ENCODE data around the gene TMEM132A. TPM values are rescaled to one million over a fixed set of nuclear protein-coding genes. Genes with fewer than 3 reads are reported as not detected.

TMEM132A gene
- polyA plus RNA-seq, 1 of the 3 experiments (the other 2 are of a cell fraction) = 66.9 TPM

- TF ChIP-seq FOXJ3 (CRISPR knock-in tag; IDR thresholded peaks at IDR 0.05) (no peak), ZBTB33 (IDR thresholded peaks at IDR 0.05; ENCODE audit: borderline replicate concordance, low read depth) (no peak), RCOR1 (IDR thresholded peaks at IDR 0.05; ENCODE audit: low read length) (no peak), RFX5 (IDR thresholded peaks at IDR 0.05; ENCODE audit: low read length) (no peak), EP300 (IDR thresholded peaks at IDR 0.05; ENCODE audit: borderline replicate concordance in 1 of 2, low read depth in 1 of 2, low read length in 1 of 2) (no peak), GABPA (IDR thresholded peaks at IDR 0.05; ENCODE audit: low read depth) (no peak), FOSL2 (IDR thresholded peaks at IDR 0.05; ENCODE audit: borderline replicate concordance, low read depth) (no peak)
- Histone ChIP-seq H3K79me2 (ENCODE audit: insufficient read depth) (no peaks in the 10 kb centered on the region), H3K9me3 (no peaks in the 10 kb centered on the region), H3K27me3 (ENCODE audit: insufficient read depth) (no peaks in the 10 kb centered on the region; the same call in 1 of the 2 replicates), H2AFZ (ENCODE audit: low read depth) (no peak overlapping the region), H3K4me1 (ENCODE audit: control insufficient read depth in 1 of 2, insufficient read depth in 2 of 2, low read depth in 1 of 2, low read length in 1 of 2) (peaks cover 0 to 13% of the 10 kb centered on the region in 2 experiments; a peak in 1 of 4 replicates), H4K20me1 (ENCODE audit: insufficient read depth) (no peaks in the 10 kb centered on the region), H3K4me2 (no peak overlapping the region), H3F3A (replicated peaks; ENCODE audit: insufficient read depth) (no peaks in the 10 kb centered on the region), H3K27ac (ENCODE audit: low read depth in 2 of 2, low read length in 1 of 2) (no peak overlapping the region), H3K9me2 (no peaks in the 10 kb centered on the region), H3K36me3 (replicated peaks in 1 of 2; ENCODE audit: control insufficient read depth in 1 of 2, insufficient read depth in 2 of 2, low read length in 1 of 2) (no peaks in the 10 kb centered on the region), H3K9ac (no peak overlapping the region), H3K4me3 (ENCODE audit: low read depth in 2 of 2, low read length in 1 of 2) (no peak overlapping the region)
- ChIA-PET POLR2A (no interaction called here), CTCF (interaction anchor here (1.3 to 4.9 kb wide), 3 partner anchors 9 to 147 kb away, joined by 3 to 29 read pairs (median 9); partner anchors contain the start of gene CD6)
- DNase-seq = no peak
- 77% methylated on average over 8 of the region's 8 CpGs for WGBS (ENCODE audit: low lambda C conversion rate)
Measured at GRCh38 chr11:60982184-60982583, 57.9 kb downstream of the TMEM132A start.

- CTCF ChIA-PET = interaction anchor here (1.4 kb wide), 1 partner anchor 14 kb away, joined by 7 read pairs; no protein-coding TSS in a partner anchor
- H3K27ac ChIP-seq (ENCODE audit: low read depth in 2 of 2, low read length in 1 of 2) = no peak overlapping the region
- no peak for DNase-seq
Measured at GRCh38 chr11:60984149-60984548, 59.9 kb downstream of the TMEM132A start.

GRCh38 chr11:60984636-60985035 lies 60.4 kb downstream of the TMEM132A start:
- 52% methylated on average over 4 of the region's 4 CpGs for WGBS (ENCODE audit: low lambda C conversion rate)
- DNase-seq = no peak
- H3K4me3 ChIP-seq (ENCODE audit: low read depth in 2 of 2, low read length in 1 of 2) = no peak overlapping the region
- no peaks in the 10 kb centered on the region for H3K9me2 ChIP-seq
- no peaks in the 10 kb centered on the region for H4K20me1 ChIP-seq (ENCODE audit: insufficient read depth)
- no peaks in the 10 kb centered on the region for H3K36me3 ChIP-seq (replicated peaks in 1 of 2; ENCODE audit: control insufficient read depth in 1 of 2, insufficient read depth in 2 of 2, low read length in 1 of 2)
- H3K27me3 ChIP-seq (ENCODE audit: insufficient read depth) = no peaks in the 10 kb centered on the region; the same call in 1 of the 2 replicates
- no peak overlapping the region for H3K9ac ChIP-seq
- no peaks in the 10 kb centered on the region for H3K9me3 ChIP-seq
- POLR2A ChIA-PET = no interaction called here
- H3K27ac ChIP-seq (ENCODE audit: low read depth in 2 of 2, low read length in 1 of 2) = no peak overlapping the region
- CTCF ChIA-PET = interaction anchor here (1.4 kb wide), 1 partner anchor 15 kb away, joined by 7 read pairs; no protein-coding TSS in a partner anchor
- H3K79me2 ChIP-seq (ENCODE audit: insufficient read depth) = no peaks in the 10 kb centered on the region
- no peaks in the 10 kb centered on the region; a peak in 1 of 4 replicates for H3K4me1 ChIP-seq (ENCODE audit: control insufficient read depth in 1 of 2, insufficient read depth in 2 of 2, low read depth in 1 of 2, low read length in 1 of 2)
- H3F3A ChIP-seq (replicated peaks; ENCODE audit: insufficient read depth) = no peaks in the 10 kb centered on the region
- no peak overlapping the region for H2AFZ ChIP-seq (ENCODE audit: low read depth)
- no peak overlapping the region for H3K4me2 ChIP-seq
- no peak for TF ChIP-seq MEF2A (IDR thresholded peaks at IDR 0.05; ENCODE audit: borderline replicate concordance, low read depth)
- TF ChIP-seq SIN3A (IDR thresholded peaks at IDR 0.05; ENCODE audit: borderline replicate concordance, low read depth, low read length) = no peak
- TF ChIP-seq CHD2 (IDR thresholded peaks at IDR 0.05; ENCODE audit: low read length, partially characterized antibody) = no peak
- no peak for TF ChIP-seq TAF1 (IDR thresholded peaks at IDR 0.05; ENCODE audit: borderline replicate concordance, low read depth, low read length)
- TF ChIP-seq FOXM1 (IDR thresholded peaks at IDR 0.05; ENCODE audit: low read depth) = no peak
- TF ChIP-seq YY1 (IDR thresholded peaks at IDR 0.05; ENCODE audit: low read depth) = no peak

More at GRCh38 chr11:60984149-60984548, 59.9 kb downstream of the TMEM132A start:
- TF ChIP-seq GABPA (IDR thresholded peaks at IDR 0.05; ENCODE audit: low read depth) = no peak
- no peak for TF ChIP-seq GATA2 (CRISPR knock-in tag; IDR thresholded peaks at IDR 0.05)
- H3K79me2 ChIP-seq (ENCODE audit: insufficient read depth) = no peaks in the 10 kb centered on the region
- no peak overlapping the region for H3K4me3 ChIP-seq (ENCODE audit: low read depth in 2 of 2, low read length in 1 of 2)
- H3K9ac ChIP-seq = no peak overlapping the region
- H3K4me1 ChIP-seq (ENCODE audit: control insufficient read depth in 1 of 2, insufficient read depth in 2 of 2, low read depth in 1 of 2, low read length in 1 of 2) = peaks cover 0 to under 1% of the 10 kb centered on the region in 2 experiments; a peak in 1 of 4 replicates
- H2AFZ ChIP-seq (ENCODE audit: low read depth) = no peak overlapping the region
- H3K9me2 ChIP-seq = no peaks in the 10 kb centered on the region
- H3K9me3 ChIP-seq = no peaks in the 10 kb centered on the region
- no peak overlapping the region for H3K4me2 ChIP-seq
- H4K20me1 ChIP-seq (ENCODE audit: insufficient read depth) = no peaks in the 10 kb centered on the region
- H3K27me3 ChIP-seq (ENCODE audit: insufficient read depth) = no peaks in the 10 kb centered on the region; the same call in 1 of the 2 replicates
- H3K36me3 ChIP-seq (replicated peaks in 1 of 2; ENCODE audit: control insufficient read depth in 1 of 2, insufficient read depth in 2 of 2, low read length in 1 of 2) = no peaks in the 10 kb centered on the region
- POLR2A ChIA-PET = no interaction called here
- H3F3A ChIP-seq (replicated peaks; ENCODE audit: insufficient read depth) = no peaks in the 10 kb centered on the region
- WGBS (ENCODE audit: low lambda C conversion rate) = 37% methylated on average over 5 of the region's 6 CpGs
